H9 (cell line): Measurements from ENCODE around the gene CTDSPL. TPM values are rescaled to one million over a fixed set of nuclear protein-coding genes. Genes with fewer than 3 reads are reported as not detected.

Experiments
- DNase-seq: peaks from one replicate; pipeline ENCODE4 v3.0.0-alpha.2; 2017
- H2AFZ ChIP-seq: one replicate; pipeline ENCODE4 v1.6.1; 2013; ENCODE audit warnings: mild to moderate bottlenecking, low read length, control low read depth, moderate library complexity
- H2AK5ac ChIP-seq: 2 replicates; pipeline ENCODE4 v1.6.1; 2013; ENCODE audit warnings: low read length, control low read depth, mixed read lengths; ENCODE audit not compliant: insufficient read length
- H2BK120ac ChIP-seq: one replicate; pipeline ENCODE4 v1.6.1; 2013; ENCODE audit warnings: low read depth, mild to moderate bottlenecking, low read length, control low read depth, inconsistent platforms; ENCODE audit not compliant: poor library complexity, severe bottlenecking
- H2BK12ac ChIP-seq: 2 replicates; pipeline ENCODE4 v1.6.1; 2013; ENCODE audit warnings: low read length, control low read depth, mixed read lengths, low read depth; ENCODE audit not compliant: insufficient read length
- H2BK15ac ChIP-seq: 2 replicates; pipeline ENCODE4 v1.6.1; 2013; ENCODE audit warnings: low read depth, low read length, control low read depth
- H2BK20ac ChIP-seq: one replicate; pipeline ENCODE4 v1.6.1; 2013; ENCODE audit warnings: low read depth, mild to moderate bottlenecking, low read length, control low read depth, inconsistent platforms; ENCODE audit not compliant: poor library complexity, severe bottlenecking
- H2BK5ac ChIP-seq: 2 replicates; pipeline ENCODE4 v1.6.1; 2013; ENCODE audit warnings: low read length, control low read depth, mixed read lengths; ENCODE audit not compliant: insufficient read length
- H3K14ac ChIP-seq: 2 replicates; pipeline ENCODE4 v1.6.1; 2013; ENCODE audit warnings: low read length, control low read depth; ENCODE audit not compliant: insufficient read depth
- H3K18ac ChIP-seq: 2 replicates; pipeline ENCODE4 v1.6.1; 2013; ENCODE audit warnings: low read depth, mild to moderate bottlenecking, mixed read lengths, low read length, control low read depth; ENCODE audit not compliant: insufficient read length
- H3K23ac ChIP-seq: 2 replicates; pipeline ENCODE4 v1.6.1; 2013; ENCODE audit warnings: low read length, control low read depth, mixed read lengths, low read depth; ENCODE audit not compliant: insufficient read length
- H3K23me2 ChIP-seq: 2 replicates; pipeline ENCODE4 v1.6.1; 2013; ENCODE audit warnings: low read depth, mild to moderate bottlenecking, mixed read lengths, low read length, control low read depth; ENCODE audit not compliant: insufficient read length, poor library complexity, severe bottlenecking
- H3K27ac ChIP-seq: 2 replicates; pipeline ENCODE4 v1.5.1; 2013; ENCODE audit warnings: low read length, control low read depth, mixed read lengths, low read depth; ENCODE audit not compliant: insufficient read length
- H3K27me3 ChIP-seq: 2 replicates; pipeline ENCODE4 v1.6.1; 2013; ENCODE audit warnings: low read length, control low read depth, inconsistent platforms; ENCODE audit not compliant: insufficient read depth
- H3K4ac ChIP-seq: 2 replicates; pipeline ENCODE4 v1.6.1; 2013; ENCODE audit warnings: low read depth, mild to moderate bottlenecking, control low read depth, inconsistent platforms, low read length, moderate library complexity
- H3K4me1 ChIP-seq: 2 replicates; pipeline ENCODE4 v1.6.1; 2013; ENCODE audit warnings: low read length, control low read depth, inconsistent platforms; ENCODE audit not compliant: insufficient read depth
- H3K4me2 ChIP-seq: 2 replicates; pipeline ENCODE4 v1.6.1; 2013; ENCODE audit warnings: low read length, control low read depth, mixed read lengths; ENCODE audit not compliant: insufficient read length, insufficient read depth
- H3K56ac ChIP-seq: 2 replicates; pipeline ENCODE4 v1.6.1; 2013; ENCODE audit warnings: low read depth, mild to moderate bottlenecking, mixed read lengths, low read length, control low read depth; ENCODE audit not compliant: insufficient read length
- H3K79me1 ChIP-seq: 2 replicates; pipeline ENCODE4 v1.6.1; 2013; ENCODE audit warnings: low read depth, mild to moderate bottlenecking, moderate library complexity, low read length, control low read depth, inconsistent platforms; ENCODE audit not compliant: insufficient read depth, poor library complexity, severe bottlenecking
- H3K79me2 ChIP-seq: 2 replicates; pipeline ENCODE4 v1.6.1; 2013; ENCODE audit warnings: low read length, control low read depth, inconsistent platforms; ENCODE audit not compliant: insufficient read depth
- H3K9ac ChIP-seq: 2 replicates; pipeline ENCODE4 v1.6.1; 2013; ENCODE audit warnings: low read length, control low read depth, mixed read lengths; ENCODE audit not compliant: insufficient read length; ENCODE audit errors: extremely low read depth
- H3K9me3 ChIP-seq: one replicate; pipeline ENCODE4 v1.6.1; 2013; ENCODE audit warnings: low read depth, low read length, inconsistent platforms; ENCODE audit not compliant: control insufficient read depth
- H3T11ph ChIP-seq: one replicate; pipeline ENCODE4 v1.6.1; 2013; ENCODE audit warnings: mild to moderate bottlenecking, low read length, control low read depth, inconsistent platforms
- H4K20me1 ChIP-seq: one replicate; pipeline ENCODE4 v1.6.1; 2013; ENCODE audit not compliant: control insufficient read depth, insufficient read length, insufficient read depth
- H4K5ac ChIP-seq: 2 replicates; pipeline ENCODE4 v1.6.1; 2013; ENCODE audit warnings: low read depth, mild to moderate bottlenecking, mixed read lengths, low read length, control low read depth; ENCODE audit not compliant: insufficient read length
- H4K8ac ChIP-seq: replicated peaks from 2 replicates; pipeline ENCODE4 v1.6.1; 2013; ENCODE audit warnings: low read length, control low read depth, mixed read lengths, low read depth; ENCODE audit not compliant: insufficient read length
- H4K91ac ChIP-seq: 2 replicates; pipeline ENCODE4 v1.6.1; 2013; ENCODE audit warnings: low read depth, mild to moderate bottlenecking, moderate library complexity, mixed read lengths, low read length, control low read depth; ENCODE audit not compliant: insufficient read length
- H3K27ac Mint-ChIP-seq, 3 experiments: 2 replicates in 2 of 3; 3 replicates in 1 of 3; pipeline ENCODE4 v1.8.0; 2020 to 2021; ENCODE audit warnings: mixed read lengths in 3 of 3, mild to moderate bottlenecking in 1 of 3, moderate library complexity in 1 of 3
- H3K27me3 Mint-ChIP-seq: 2 replicates; pipeline ENCODE4 v1.8.0; 2021; ENCODE audit warnings: low read depth, mild to moderate bottlenecking, moderate library complexity, mixed read lengths
- H3K36me3 Mint-ChIP-seq, 3 experiments: 2 replicates in 2 of 3; 3 replicates in 1 of 3; pipeline ENCODE4 v1.8.0; 2020 to 2021; ENCODE audit warnings: low read depth in 3 of 3, mixed read lengths in 3 of 3; ENCODE audit not compliant: insufficient read depth in 1 of 3
- H3K4me1 Mint-ChIP-seq, 2 experiments: 2 replicates each; pipeline ENCODE4 v1.8.0; 2020; ENCODE audit warnings: mixed read lengths in 2 of 2
- H3K4me3 Mint-ChIP-seq, 2 experiments: 2 replicates in 1 of 2; 3 replicates in 1 of 2; pipeline ENCODE4 v1.8.0; 2020 to 2021; ENCODE audit warnings: mild to moderate bottlenecking in 2 of 2, mixed read lengths in 2 of 2, moderate library complexity in 1 of 2
- H3K9me3 Mint-ChIP-seq, 2 experiments: 2 replicates in 1 of 2; 3 replicates in 1 of 2; pipeline ENCODE4 v1.8.0; 2020; ENCODE audit warnings: mild to moderate bottlenecking in 2 of 2, mixed read lengths in 2 of 2, moderate library complexity in 1 of 2
- WGBS: extraction: QIAGEN DNeasy Blood & Tissue Kit; methylation state at CpG from one replicate; pipeline ENCODE4 v1.1.7; 2013; ENCODE audit warnings: missing lambda C conversion rate, low lambda C conversion rate, mixed read lengths; ENCODE audit not compliant: insufficient read length; ENCODE audit errors: extremely low coverage; 5-methylcytosine and 5-hydroxymethylcytosine counted together
- total RNA-seq: library from RNA; stranded (reverse); gene quantifications from 2 replicates; pipeline ENCODE4 v1.2.1, GENCODE V29; 2021
- TF ChIP-seq, protein P1 (sequence below): fragments of 200-600 bp; sonication (generic); conservative IDR thresholded peaks from 3 replicates; pipeline ENCODE4 v1.8.0; 2021; ENCODE audit warnings: antibody characterized with exemption, mild to moderate bottlenecking

Gene CTDSPL
- total RNA-seq, 1 experiment from 2014 or later, result 20.8 TPM

DNA sequence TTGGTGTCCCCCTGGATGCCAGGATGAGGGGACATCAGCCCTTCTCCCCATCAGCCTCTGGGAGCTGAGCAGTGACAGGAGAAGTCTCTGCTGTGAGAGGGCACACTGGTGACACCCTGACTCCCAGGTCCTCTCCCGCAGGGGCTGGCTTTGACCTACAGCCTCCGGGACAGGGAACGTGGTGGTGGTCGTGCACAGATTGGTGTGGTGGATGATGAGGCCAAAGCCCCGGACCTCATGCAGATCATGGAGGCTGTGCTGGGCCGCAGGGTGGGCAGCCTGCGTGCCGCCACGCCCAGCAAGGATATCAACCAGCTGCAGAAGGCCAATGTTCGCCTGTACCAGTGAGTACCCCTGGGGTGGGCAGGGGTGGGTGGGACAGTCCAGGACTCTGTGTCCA, 135.7 kb downstream of the CTDSPL start:
- DNase-seq, result no peak
- peaks cover 16 to 35% of the 10 kb centered on the region in 2 experiments for H3K4me1 Mint-ChIP-seq
- no peak overlapping the region for H3K4me2 ChIP-seq
- H3T11ph ChIP-seq, result no peak overlapping the region
- peaks cover 0 to 4% (median 2%) of the 10 kb centered on the region in 3 experiments; a peak in 3 of 7 replicates for H3K36me3 Mint-ChIP-seq
- no peak overlapping the region for H2AK5ac ChIP-seq
- H4K20me1 ChIP-seq, result no peaks in the 10 kb centered on the region
- H3K27ac ChIP-seq, result no peak overlapping the region
- H3K27me3 Mint-ChIP-seq, result peaks cover 18% of the 10 kb centered on the region
- H2AFZ ChIP-seq, result no peak overlapping the region
- no peak overlapping the region for H3K4ac ChIP-seq
- H3K27me3 ChIP-seq, result no peaks in the 10 kb centered on the region; the same call in 1 of the 2 replicates
- H3K14ac ChIP-seq, result no peak overlapping the region
- no peak overlapping the region for H4K8ac ChIP-seq
- no peak overlapping the region for H3K4me3 Mint-ChIP-seq
- H3K4me1 ChIP-seq, result peaks cover 2% of the 10 kb centered on the region; the same call in 1 of the 2 replicates
- no peak overlapping the region for H4K5ac ChIP-seq
- H3K9me3 Mint-ChIP-seq, result no peaks in the 10 kb centered on the region; a peak in 1 of 5 replicates
- H3K23ac ChIP-seq, result no peak overlapping the region
- no peaks in the 10 kb centered on the region for H3K79me2 ChIP-seq
- H4K91ac ChIP-seq, result no peak overlapping the region
- H3K18ac ChIP-seq, result no peak overlapping the region
- no peak overlapping the region for H3K9ac ChIP-seq
- H2BK12ac ChIP-seq, result no peak overlapping the region
- no peak overlapping the region for H2BK15ac ChIP-seq
- H3K23me2 ChIP-seq, result no peaks in the 10 kb centered on the region
- H2BK20ac ChIP-seq, result no peak overlapping the region
- TF ChIP-seq, protein P1, sequence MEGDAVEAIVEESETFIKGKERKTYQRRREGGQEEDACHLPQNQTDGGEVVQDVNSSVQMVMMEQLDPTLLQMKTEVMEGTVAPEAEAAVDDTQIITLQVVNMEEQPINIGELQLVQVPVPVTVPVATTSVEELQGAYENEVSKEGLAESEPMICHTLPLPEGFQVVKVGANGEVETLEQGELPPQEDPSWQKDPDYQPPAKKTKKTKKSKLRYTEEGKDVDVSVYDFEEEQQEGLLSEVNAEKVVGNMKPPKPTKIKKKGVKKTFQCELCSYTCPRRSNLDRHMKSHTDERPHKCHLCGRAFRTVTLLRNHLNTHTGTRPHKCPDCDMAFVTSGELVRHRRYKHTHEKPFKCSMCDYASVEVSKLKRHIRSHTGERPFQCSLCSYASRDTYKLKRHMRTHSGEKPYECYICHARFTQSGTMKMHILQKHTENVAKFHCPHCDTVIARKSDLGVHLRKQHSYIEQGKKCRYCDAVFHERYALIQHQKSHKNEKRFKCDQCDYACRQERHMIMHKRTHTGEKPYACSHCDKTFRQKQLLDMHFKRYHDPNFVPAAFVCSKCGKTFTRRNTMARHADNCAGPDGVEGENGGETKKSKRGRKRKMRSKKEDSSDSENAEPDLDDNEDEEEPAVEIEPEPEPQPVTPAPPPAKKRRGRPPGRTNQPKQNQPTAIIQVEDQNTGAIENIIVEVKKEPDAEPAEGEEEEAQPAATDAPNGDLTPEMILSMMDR, result no peak
- no peak overlapping the region for H2BK120ac ChIP-seq
- H2BK5ac ChIP-seq, result no peak overlapping the region
- H3K9me3 ChIP-seq, result no peaks in the 10 kb centered on the region
- no peaks in the 10 kb centered on the region for H3K79me1 ChIP-seq
- no peak overlapping the region for H3K56ac ChIP-seq
- no peak overlapping the region for H3K27ac Mint-ChIP-seq
- WGBS, result no CpG with 5 or more reads among the region's 10 CpGs
